ENCODE results near the gene GRWD1.

- TF ChIP-seq PPARA (CRISPR knock-in tag; IDR thresholded peaks at IDR 0.05; ENCODE audit: borderline replicate concordance) (no peak), TOX (CRISPR knock-in tag; IDR thresholded peaks at IDR 0.05; ENCODE audit: borderline replicate concordance) (no peak), ZNF70 (CRISPR knock-in tag; IDR thresholded peaks at IDR 0.05) (no peak), ZFP3 (CRISPR knock-in tag; IDR thresholded peaks at IDR 0.05) (no peak), ZNF8 (CRISPR knock-in tag; IDR thresholded peaks at IDR 0.05) (no peak), ESRRG (CRISPR knock-in tag; IDR thresholded peaks at IDR 0.05) (no peak)
- TF ChIP-seq, protein P1, sequence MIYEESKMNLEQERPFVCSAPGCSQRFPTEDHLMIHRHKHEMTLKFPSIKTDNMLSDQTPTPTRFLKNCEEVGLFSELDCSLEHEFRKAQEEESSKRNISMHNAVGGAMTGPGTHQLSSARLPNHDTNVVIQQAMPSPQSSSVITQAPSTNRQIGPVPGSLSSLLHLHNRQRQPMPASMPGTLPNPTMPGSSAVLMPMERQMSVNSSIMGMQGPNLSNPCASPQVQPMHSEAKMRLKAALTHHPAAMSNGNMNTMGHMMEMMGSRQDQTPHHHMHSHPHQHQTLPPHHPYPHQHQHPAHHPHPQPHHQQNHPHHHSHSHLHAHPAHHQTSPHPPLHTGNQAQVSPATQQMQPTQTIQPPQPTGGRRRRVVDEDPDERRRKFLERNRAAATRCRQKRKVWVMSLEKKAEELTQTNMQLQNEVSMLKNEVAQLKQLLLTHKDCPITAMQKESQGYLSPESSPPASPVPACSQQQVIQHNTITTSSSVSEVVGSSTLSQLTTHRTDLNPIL (CRISPR knock-in tag; IDR thresholded peaks at IDR 0.05; ENCODE audit: low read depth) = no peak
- TF ChIP-seq, protein P2, sequence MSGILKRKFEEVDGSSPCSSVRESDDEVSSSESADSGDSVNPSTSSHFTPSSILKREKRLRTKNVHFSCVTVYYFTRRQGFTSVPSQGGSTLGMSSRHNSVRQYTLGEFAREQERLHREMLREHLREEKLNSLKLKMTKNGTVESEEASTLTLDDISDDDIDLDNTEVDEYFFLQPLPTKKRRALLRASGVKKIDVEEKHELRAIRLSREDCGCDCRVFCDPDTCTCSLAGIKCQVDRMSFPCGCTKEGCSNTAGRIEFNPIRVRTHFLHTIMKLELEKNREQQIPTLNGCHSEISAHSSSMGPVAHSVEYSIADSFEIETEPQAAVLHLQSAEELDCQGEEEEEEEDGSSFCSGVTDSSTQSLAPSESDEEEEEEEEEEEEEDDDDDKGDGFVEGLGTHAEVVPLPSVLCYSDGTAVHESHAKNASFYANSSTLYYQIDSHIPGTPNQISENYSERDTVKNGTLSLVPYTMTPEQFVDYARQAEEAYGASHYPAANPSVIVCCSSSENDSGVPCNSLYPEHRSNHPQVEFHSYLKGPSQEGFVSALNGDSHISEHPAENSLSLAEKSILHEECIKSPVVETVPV (CRISPR knock-in tag; IDR thresholded peaks at IDR 0.05) = no peak
Observed at GRCh38 chr19:48471836-48472235, 26.1 kb downstream of the GRWD1 start.

Data from SK-N-SH treated with all-trans-retinoic acid at 6 μM for 48 hours (cell line).